Right lung (tissue), 5 donors: ENCODE data around the gene ACTR1B. TPM values are rescaled to one million over a fixed set of nuclear protein-coding genes. Genes with fewer than 3 reads are reported as not detected.
"Not testable (repeated sequence)": the region's sequence is repeated elsewhere in the genome, so short reads cannot be mapped to it uniquely, and the experiment has no call there.

Source experiments
- DNase-seq, 2 donors: peaks; one replicate each; pipeline ENCODE4 v3.0.0-alpha.2; 2013
- polyA plus RNA-seq, 5 donors: library from polyadenylated mRNA; unstranded; fragments of 120-200 nt; gene quantifications; one replicate each; pipeline versions ENCODE4 v1.2.1 to v1.2.3, GENCODE V29; 2013; ENCODE audit warnings: inconsistent platforms in 1 of 5, low replicate concordance in 1 of 5; ENCODE audit not compliant: insufficient read length in 5 of 5, insufficient read depth in 1 of 5

ACTR1B gene
- polyA plus RNA-seq, 5 donors: 38.3 to 60.3 (median 50.0) TPM

DNA sequence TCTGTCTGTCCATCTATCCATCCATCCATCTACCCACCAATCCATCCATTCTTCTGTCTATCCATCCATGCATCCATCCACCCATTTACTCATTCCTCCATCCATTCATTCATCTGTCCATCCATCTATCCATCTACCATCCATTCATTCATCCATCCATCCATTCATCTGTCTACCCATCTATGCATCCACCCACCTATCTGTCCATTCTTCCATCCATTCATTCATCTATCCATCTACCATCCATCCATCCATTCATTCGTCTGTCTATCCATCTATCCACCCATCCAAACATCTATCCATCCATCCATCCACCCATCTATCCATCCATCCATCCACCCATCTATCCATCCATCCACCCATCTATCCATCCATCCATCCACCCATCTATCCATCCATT is 43.4 kb downstream of the ACTR1B start:
- not testable (repeated sequence) for DNase-seq

DNA sequence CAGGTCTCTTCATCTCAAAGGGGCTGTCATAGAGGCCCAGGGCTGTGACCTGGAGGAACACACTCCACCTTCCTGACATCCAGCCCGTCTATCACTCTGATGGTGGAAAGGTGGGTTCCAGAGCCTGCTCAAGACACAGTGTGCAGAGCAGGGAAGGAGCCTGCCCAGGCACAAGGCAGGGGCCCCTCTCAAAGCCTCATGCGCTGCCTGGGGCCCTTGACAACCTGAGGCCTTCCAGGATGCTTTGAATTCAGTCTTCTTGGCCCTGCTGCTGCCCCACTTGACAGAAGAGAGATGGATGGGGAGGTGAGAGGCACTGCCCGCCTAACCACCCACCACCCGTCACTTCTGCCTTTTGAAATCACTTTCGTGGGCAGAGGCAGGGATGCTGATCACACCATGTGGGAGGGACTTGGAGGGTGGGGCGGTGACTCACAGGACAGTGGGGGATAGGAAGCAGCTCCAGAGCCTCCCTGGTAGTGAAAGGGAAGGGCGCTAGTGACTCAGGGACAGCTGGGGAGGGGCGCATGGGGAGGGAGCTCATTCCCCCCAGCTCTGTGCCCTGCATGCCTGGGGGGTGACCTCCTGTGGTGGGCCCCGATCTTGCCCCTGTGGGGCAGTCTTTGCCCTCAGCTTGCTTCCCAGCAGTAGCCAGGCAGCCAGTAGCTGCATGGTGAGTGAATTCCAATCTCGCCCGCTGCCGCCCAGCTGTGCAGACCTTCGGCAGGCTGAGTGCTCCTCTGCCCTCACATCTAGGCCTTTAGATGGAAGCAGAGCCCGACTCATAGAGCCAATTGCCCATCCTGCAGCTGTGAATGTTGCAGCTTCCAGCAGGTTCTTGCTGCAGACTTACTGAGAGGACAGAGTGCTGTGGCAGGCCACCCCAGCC is 44.7 kb downstream of the ACTR1B start:
- not testable (repeated sequence) for DNase-seq

DNA sequence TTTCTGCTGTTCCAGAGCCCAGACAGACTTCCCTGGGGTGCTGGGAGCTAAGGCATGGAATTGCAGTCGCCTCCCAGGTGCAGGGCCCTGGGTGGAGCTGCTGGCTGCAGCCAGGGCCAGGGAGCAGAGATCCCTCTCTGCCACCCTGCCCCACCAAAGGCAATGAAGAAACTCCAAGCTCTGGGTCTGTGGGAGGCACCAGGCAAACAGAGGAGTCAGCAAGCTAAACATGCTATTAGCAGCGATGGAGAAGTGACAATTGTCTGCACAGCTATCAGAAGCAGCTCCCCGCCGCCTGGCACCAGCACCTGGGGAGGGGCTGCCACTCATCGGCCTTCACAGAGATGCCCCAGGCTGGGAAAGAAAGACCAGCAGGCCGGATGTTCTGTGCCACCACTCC is 45.9 kb downstream of the ACTR1B start:
- no peak for DNase-seq

DNA sequence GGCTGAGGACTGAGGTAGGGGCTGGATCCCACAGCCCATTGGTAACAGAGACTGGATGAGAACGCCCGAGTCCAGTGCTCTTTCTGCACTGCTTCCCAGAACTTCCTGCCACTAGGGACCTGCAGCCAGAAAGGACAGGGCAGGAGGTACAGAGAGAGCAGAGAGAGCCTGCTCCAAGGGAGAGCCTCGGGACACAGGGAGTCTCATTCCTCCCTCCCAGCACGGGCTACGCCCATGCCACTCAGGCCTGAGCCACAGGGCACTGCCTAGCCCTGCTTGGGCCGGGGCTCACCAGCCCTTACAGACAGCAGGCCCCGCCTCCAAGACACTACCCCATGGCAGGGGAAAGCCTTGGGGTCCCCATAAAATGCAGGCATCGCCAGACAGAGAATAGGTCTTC is 48.1 kb downstream of the ACTR1B start:
- not testable (repeated sequence) for DNase-seq

DNA sequence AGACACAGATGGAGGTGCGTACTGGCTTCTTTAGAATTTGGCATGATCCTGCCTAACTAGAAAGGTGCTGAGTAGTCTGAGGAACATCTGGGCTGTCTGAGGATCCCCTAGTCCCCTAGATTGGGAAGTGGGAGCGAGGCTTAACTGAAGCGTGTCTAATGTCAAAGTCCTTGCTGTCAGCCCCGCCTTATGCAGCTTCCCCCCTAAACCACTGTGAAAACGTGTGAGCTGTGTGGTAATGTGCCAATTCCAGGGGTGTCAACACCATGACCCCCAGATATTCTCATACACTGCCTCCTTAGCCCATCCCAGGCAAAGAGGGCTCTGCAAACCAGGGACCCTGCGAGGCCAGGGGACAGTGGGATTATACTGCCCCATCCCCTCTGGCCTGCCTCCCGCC is 51.9 kb downstream of the ACTR1B start:
- DNase-seq: not testable (repeated sequence)

DNA sequence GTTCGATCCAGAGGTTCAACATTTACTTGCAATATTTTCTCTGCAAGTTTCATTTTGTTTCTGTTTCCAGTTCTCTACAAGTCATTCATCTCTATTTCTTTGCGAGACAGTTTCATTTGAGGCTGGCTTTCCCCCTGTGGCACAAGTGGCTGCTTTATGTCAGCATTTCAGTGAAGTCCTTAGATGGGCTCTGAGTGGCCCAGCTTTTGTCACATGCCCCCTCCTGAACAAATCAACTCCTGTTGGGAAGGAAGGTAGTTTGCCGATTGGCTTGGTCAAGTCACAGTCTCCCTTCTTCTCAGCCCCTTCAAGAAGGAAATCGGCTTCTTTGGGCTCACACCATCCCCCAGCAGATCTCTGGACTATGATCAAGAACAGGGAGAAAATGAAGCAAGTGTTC is 55.1 kb downstream of the ACTR1B start:
- not testable (repeated sequence) for DNase-seq

Other genes starting within 250 kb of the ACTR1B start
- 10 to 100 TPM; 17.4 to 58.2 (median 51.2) TPM for gene ANKRD36B, start 74.2 kb downstream of the ACTR1B start, polyA plus RNA-seq
- 100 to 1,000 TPM; 110 to 149 (median 127) TPM for gene COX5B, start 18.0 kb downstream of the ACTR1B start, polyA plus RNA-seq
- gene C2orf92, start 5.7 kb upstream of the ACTR1B start, polyA plus RNA-seq: 10 to 100 TPM; 17.9 to 28.9 (median 20.9) TPM
- 1 to 10 TPM; 1.5 to 2.4 (median 1.8) TPM for gene ZAP70, start 49.5 kb upstream of the ACTR1B start, polyA plus RNA-seq